ENCODE results near the gene ITGBL1.

GRCh38 chr13:101487438-101487830 is 35.0 kb downstream of the ITGBL1 start:
- no peak for TF ChIP-seq POLR2A (IDR thresholded peaks at IDR 0.05)
- TF ChIP-seq, protein P1, sequence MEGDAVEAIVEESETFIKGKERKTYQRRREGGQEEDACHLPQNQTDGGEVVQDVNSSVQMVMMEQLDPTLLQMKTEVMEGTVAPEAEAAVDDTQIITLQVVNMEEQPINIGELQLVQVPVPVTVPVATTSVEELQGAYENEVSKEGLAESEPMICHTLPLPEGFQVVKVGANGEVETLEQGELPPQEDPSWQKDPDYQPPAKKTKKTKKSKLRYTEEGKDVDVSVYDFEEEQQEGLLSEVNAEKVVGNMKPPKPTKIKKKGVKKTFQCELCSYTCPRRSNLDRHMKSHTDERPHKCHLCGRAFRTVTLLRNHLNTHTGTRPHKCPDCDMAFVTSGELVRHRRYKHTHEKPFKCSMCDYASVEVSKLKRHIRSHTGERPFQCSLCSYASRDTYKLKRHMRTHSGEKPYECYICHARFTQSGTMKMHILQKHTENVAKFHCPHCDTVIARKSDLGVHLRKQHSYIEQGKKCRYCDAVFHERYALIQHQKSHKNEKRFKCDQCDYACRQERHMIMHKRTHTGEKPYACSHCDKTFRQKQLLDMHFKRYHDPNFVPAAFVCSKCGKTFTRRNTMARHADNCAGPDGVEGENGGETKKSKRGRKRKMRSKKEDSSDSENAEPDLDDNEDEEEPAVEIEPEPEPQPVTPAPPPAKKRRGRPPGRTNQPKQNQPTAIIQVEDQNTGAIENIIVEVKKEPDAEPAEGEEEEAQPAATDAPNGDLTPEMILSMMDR (IDR thresholded peaks at IDR 0.05): no peak

Data from testis (tissue), 2 donors.